Osteoblast (primary cell): Measurements from ENCODE around the gene NFATC4. TPM values are rescaled to one million over a fixed set of nuclear protein-coding genes. Genes with fewer than 3 reads are reported as not detected.

Source experiments
- DNase-seq: peaks from one replicate; pipeline ENCODE4 v3.0.0; 2011; ENCODE audit warnings: low spot score, mixed read lengths; ENCODE audit not compliant: insufficient read length; ENCODE audit errors: missing footprints
- H2AFZ ChIP-seq: 2 replicates; pipeline ENCODE4 v1.6.0; 2011; ENCODE audit warnings: mild to moderate bottlenecking, low read length
- H3K27ac ChIP-seq: 2 replicates; pipeline ENCODE4 v1.5.1; 2011; ENCODE audit warnings: mild to moderate bottlenecking, low read depth, low read length, moderate library complexity
- H3K27me3 ChIP-seq: 2 replicates; pipeline ENCODE4 v1.6.0; 2012; ENCODE audit warnings: mild to moderate bottlenecking, control low read depth, inconsistent platforms, low read length, moderate library complexity; ENCODE audit not compliant: insufficient read depth
- H3K36me3 ChIP-seq: 2 replicates; pipeline ENCODE4 v1.5.1; 2011; ENCODE audit warnings: mild to moderate bottlenecking, low read length, control low read depth, moderate library complexity; ENCODE audit not compliant: insufficient read depth
- H3K4me1 ChIP-seq: 2 replicates; pipeline ENCODE4 v1.5.1; 2011; ENCODE audit warnings: mild to moderate bottlenecking, low read length, control low read depth, moderate library complexity; ENCODE audit not compliant: insufficient read depth
- H3K4me2 ChIP-seq: 2 replicates; pipeline ENCODE4 v1.6.0; 2011; ENCODE audit warnings: mild to moderate bottlenecking, low read length; ENCODE audit not compliant: insufficient read depth
- H3K4me3 ChIP-seq: fragments of 200-600 bp; sonication (generic); 3 replicates; pipeline ENCODE4 v1.5.1; 2012; ENCODE audit warnings: mild to moderate bottlenecking, low read length, inconsistent platforms; ENCODE audit not compliant: insufficient read depth
- H3K79me2 ChIP-seq: 2 replicates; pipeline ENCODE4 v1.6.0; 2012; ENCODE audit warnings: mild to moderate bottlenecking, low read length, control low read depth, inconsistent platforms; ENCODE audit not compliant: insufficient read depth
- H3K9me3 ChIP-seq: 2 replicates; pipeline ENCODE4 v1.5.1; 2011; ENCODE audit warnings: low read depth, low read length, control low read depth
- H4K20me1 ChIP-seq: 2 replicates; pipeline ENCODE4 v1.6.0; 2012; ENCODE audit warnings: mild to moderate bottlenecking, low read length, control low read depth; ENCODE audit not compliant: insufficient read depth
- total RNA-seq: library from RNA; depleted of rRNA; stranded (reverse); fragments of >200 nt; gene quantifications from 2 replicates; pipeline ENCODE4 v1.2.3, GENCODE V29; 2012
- TF ChIP-seq, protein P1 (sequence below): IDR thresholded peaks from 2 replicates; pipeline ENCODE4 v1.5.1; 2011; ENCODE audit warnings: mild to moderate bottlenecking, low read depth, low read length, moderate library complexity; ENCODE audit errors: extremely low read depth

NFATC4 gene
- total RNA-seq, 1 donor = 107 TPM

GRCh38 chr14:24416932-24417619 lies 49.1 kb downstream of the NFATC4 start:
- Histone ChIP-seq H3K9me3 (no peaks in the 10 kb centered on the region), H3K79me2 (no peaks in the 10 kb centered on the region), H3K36me3 (no peaks in the 10 kb centered on the region), H3K4me1 (peaks cover 9% of the 10 kb centered on the region), H2AFZ (no peak overlapping the region), H3K27me3 (peaks cover 6% of the 10 kb centered on the region), H3K4me3 (no peak overlapping the region), H3K4me2 (no peak overlapping the region), H4K20me1 (no peaks in the 10 kb centered on the region), H3K27ac (no peak overlapping the region)
- DNase-seq = no peak
- TF ChIP-seq, protein P1, sequence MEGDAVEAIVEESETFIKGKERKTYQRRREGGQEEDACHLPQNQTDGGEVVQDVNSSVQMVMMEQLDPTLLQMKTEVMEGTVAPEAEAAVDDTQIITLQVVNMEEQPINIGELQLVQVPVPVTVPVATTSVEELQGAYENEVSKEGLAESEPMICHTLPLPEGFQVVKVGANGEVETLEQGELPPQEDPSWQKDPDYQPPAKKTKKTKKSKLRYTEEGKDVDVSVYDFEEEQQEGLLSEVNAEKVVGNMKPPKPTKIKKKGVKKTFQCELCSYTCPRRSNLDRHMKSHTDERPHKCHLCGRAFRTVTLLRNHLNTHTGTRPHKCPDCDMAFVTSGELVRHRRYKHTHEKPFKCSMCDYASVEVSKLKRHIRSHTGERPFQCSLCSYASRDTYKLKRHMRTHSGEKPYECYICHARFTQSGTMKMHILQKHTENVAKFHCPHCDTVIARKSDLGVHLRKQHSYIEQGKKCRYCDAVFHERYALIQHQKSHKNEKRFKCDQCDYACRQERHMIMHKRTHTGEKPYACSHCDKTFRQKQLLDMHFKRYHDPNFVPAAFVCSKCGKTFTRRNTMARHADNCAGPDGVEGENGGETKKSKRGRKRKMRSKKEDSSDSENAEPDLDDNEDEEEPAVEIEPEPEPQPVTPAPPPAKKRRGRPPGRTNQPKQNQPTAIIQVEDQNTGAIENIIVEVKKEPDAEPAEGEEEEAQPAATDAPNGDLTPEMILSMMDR = no peak

DNA sequence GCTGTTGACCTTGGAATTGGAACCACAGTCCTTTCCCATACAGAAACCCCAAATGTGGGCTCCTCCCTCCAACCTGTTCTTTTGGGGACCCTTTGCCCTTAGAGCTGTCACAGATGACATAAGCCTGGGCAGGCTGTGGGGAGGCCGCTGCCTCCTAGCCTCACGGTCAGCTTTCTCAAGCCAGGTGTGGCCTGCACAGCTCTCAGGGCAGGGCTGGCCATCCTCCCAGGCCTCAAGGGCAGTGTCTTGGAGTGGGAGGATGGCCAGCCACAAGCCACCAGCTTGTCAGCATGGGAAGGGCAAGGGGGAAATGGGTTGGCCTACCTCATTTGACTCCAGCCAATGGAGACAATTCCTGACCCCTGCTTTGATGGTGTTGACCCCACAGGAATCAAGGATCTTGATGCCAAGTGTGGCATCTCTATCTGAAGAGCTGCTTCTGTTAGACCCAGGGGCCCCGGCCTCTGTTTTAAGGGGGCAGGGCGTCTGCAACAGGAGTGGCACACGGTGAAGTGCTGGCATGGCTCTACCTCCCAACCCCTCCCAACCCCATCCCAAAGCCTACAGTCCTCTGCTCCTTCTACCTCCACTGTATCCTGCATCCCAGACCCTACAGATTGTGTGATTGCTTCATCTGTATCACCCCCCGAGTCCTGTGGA lies 50.0 kb downstream of the NFATC4 start:
- no peak overlapping the region for H2AFZ ChIP-seq
- TF ChIP-seq, protein P1 = no peak
- no peak for DNase-seq
- H3K79me2 ChIP-seq = no peaks in the 10 kb centered on the region
- peak overlapping the region; percentile 6 for H3K4me2 ChIP-seq
- H3K36me3 ChIP-seq = no peaks in the 10 kb centered on the region
- H3K27ac ChIP-seq = no peak overlapping the region
- H3K4me1 ChIP-seq = peaks cover 9% of the 10 kb centered on the region
- H3K27me3 ChIP-seq = peaks cover 6% of the 10 kb centered on the region
- no peaks in the 10 kb centered on the region for H4K20me1 ChIP-seq
- no peaks in the 10 kb centered on the region for H3K9me3 ChIP-seq
- no peak overlapping the region for H3K4me3 ChIP-seq

- H3K4me1 ChIP-seq = peaks cover 9% of the 10 kb centered on the region
- no peak overlapping the region for H2AFZ ChIP-seq
- H3K36me3 ChIP-seq = no peaks in the 10 kb centered on the region
- H3K27ac ChIP-seq = no peak overlapping the region
- peaks cover 6% of the 10 kb centered on the region for H3K27me3 ChIP-seq
- no peaks in the 10 kb centered on the region for H4K20me1 ChIP-seq
- peak overlapping the region; percentile 6 for H3K4me2 ChIP-seq
- TF ChIP-seq, protein P1 = no peak
- H3K4me3 ChIP-seq = no peak overlapping the region
- no peaks in the 10 kb centered on the region for H3K9me3 ChIP-seq
- peak; percentile 90 for DNase-seq
- H3K79me2 ChIP-seq = no peaks in the 10 kb centered on the region
Measured at GRCh38 chr14:24418492-24418873, 50.5 kb downstream of the NFATC4 start.

GRCh38 chr14:24422261-24422660 lies 54.3 kb downstream of the NFATC4 start:
- Histone ChIP-seq H3K27ac (no peak overlapping the region), H3K4me2 (no peak overlapping the region), H3K4me1 (peaks cover 24% of the 10 kb centered on the region), H3K4me3 (no peak overlapping the region), H3K9me3 (no peaks in the 10 kb centered on the region), H2AFZ (no peak overlapping the region), H3K36me3 (no peaks in the 10 kb centered on the region), H3K79me2 (no peaks in the 10 kb centered on the region), H4K20me1 (no peaks in the 10 kb centered on the region), H3K27me3 (peaks cover 6% of the 10 kb centered on the region)
- DNase-seq = no peak
- TF ChIP-seq, protein P1 = no peak
